ENCODE results near the gene NECTIN1.

The NECTIN1 gene

DNA sequence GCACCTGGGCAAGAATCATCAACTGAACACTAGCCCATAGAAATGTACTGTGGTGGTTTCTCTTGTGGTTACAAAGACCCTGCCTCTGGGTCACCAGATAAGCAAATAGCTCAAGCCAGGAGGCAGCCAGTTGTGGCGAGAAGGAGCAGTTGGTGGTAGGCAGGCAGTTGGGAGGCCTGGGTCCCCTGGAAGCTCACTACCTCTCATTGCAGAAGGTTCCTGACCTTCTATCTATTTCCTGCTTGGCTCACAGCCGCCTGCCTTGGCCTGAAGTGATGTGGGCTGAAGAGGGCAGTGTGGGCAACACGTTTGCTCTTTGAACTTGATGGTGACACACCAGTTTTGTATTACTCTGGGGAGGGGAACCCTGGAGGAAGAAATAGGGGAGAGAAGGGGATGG lies 34.7 kb downstream of the NECTIN1 start:
- no peaks in the 10 kb centered on the region for H3K27me3 ChIP-seq (ENCODE audit: control insufficient read depth in 2 of 2, insufficient read depth in 2 of 2, low read length in 2 of 2)
- H3K4me3 ChIP-seq (ENCODE audit: low read length in 2 of 2), result no peak overlapping the region
- no peaks in the 10 kb centered on the region for H3K9me3 ChIP-seq (ENCODE audit: control insufficient read depth in 2 of 2, low read length in 2 of 2)
- peak overlapping the region in 1 of 2 donors; percentile 41 for H3K9ac ChIP-seq (ENCODE audit: low read depth in 1 of 2, low read length in 2 of 2)
- H3K4me1 ChIP-seq (ENCODE audit: control insufficient read depth in 2 of 2, insufficient read depth in 2 of 2, low read length in 2 of 2), result peaks cover 27 to 36% of the 10 kb centered on the region in 2 donors
- peak overlapping the region; percentile 1 to 16 for H3K27ac ChIP-seq (ENCODE audit: low read depth in 2 of 2, low read length in 2 of 2)
- no peaks in the 10 kb centered on the region for H3K36me3 ChIP-seq (ENCODE audit: control insufficient read depth in 2 of 2, insufficient read depth in 2 of 2, low read length in 2 of 2)

DNA sequence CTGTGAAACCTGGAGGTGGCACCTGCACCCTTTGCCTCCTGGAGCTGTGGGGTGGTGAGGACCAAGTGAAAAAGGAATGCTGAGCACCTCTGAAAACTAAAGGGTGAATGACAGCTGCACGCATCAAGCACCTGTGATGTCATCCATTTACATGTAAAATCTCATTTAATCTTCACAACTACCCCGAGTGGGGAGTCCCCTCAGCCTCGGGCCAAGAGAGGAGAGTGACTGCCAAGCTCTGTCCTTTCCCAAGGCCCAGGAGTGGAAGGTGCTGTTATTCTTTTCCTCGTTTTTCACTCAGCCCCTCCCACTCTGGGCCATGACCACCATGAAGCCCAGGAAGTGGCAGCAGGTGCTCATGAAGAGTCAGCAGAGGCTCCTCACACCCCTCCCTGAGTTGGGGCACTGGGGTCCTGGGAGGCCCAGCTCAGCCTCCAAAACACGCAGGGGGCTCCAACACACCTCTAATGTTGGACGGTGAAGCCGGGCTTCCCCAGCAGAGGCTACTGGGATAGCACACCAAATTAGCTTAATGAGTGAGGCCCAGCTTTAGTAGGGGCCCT lies 35.7 kb downstream of the NECTIN1 start:
- H3K9me3 ChIP-seq (ENCODE audit: control insufficient read depth in 2 of 2, low read length in 2 of 2), result no peaks in the 10 kb centered on the region
- peaks cover 18 to 28% of the 10 kb centered on the region in 2 donors for H3K4me1 ChIP-seq (ENCODE audit: control insufficient read depth in 2 of 2, insufficient read depth in 2 of 2, low read length in 2 of 2)
- H3K27me3 ChIP-seq (ENCODE audit: control insufficient read depth in 2 of 2, insufficient read depth in 2 of 2, low read length in 2 of 2), result no peaks in the 10 kb centered on the region
- no peak overlapping the region for H3K27ac ChIP-seq (ENCODE audit: low read depth in 2 of 2, low read length in 2 of 2)
- H3K4me3 ChIP-seq (ENCODE audit: low read length in 2 of 2), result no peak overlapping the region
- H3K9ac ChIP-seq (ENCODE audit: low read depth in 1 of 2, low read length in 2 of 2), result no peak overlapping the region
- no peaks in the 10 kb centered on the region for H3K36me3 ChIP-seq (ENCODE audit: control insufficient read depth in 2 of 2, insufficient read depth in 2 of 2, low read length in 2 of 2)

DNA sequence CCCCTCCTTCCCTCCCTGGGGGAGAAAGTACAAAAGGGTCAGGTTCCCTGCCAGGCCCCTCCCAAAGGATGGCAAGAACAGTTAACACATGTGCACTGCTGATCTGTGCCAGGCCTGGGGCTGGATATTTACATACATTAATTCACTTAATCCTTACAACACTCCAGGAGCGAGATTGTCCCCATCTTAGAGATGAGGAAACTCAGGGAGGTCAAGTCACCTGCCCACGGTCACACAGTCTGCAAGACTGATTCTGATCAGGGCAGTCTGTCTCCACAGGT lies 36.5 kb downstream of the NECTIN1 start:
- Histone ChIP-seq H3K9ac (ENCODE audit: low read depth in 1 of 2, low read length in 2 of 2) (no peak overlapping the region), H3K27ac (ENCODE audit: low read depth in 2 of 2, low read length in 2 of 2) (no peak overlapping the region), H3K36me3 (ENCODE audit: control insufficient read depth in 2 of 2, insufficient read depth in 2 of 2, low read length in 2 of 2) (no peaks in the 10 kb centered on the region), H3K4me3 (ENCODE audit: low read length in 2 of 2) (no peak overlapping the region), H3K9me3 (ENCODE audit: control insufficient read depth in 2 of 2, low read length in 2 of 2) (no peaks in the 10 kb centered on the region), H3K4me1 (ENCODE audit: control insufficient read depth in 2 of 2, insufficient read depth in 2 of 2, low read length in 2 of 2) (peaks cover 10 to 19% of the 10 kb centered on the region in 2 donors), H3K27me3 (ENCODE audit: control insufficient read depth in 2 of 2, insufficient read depth in 2 of 2, low read length in 2 of 2) (no peaks in the 10 kb centered on the region)

DNA sequence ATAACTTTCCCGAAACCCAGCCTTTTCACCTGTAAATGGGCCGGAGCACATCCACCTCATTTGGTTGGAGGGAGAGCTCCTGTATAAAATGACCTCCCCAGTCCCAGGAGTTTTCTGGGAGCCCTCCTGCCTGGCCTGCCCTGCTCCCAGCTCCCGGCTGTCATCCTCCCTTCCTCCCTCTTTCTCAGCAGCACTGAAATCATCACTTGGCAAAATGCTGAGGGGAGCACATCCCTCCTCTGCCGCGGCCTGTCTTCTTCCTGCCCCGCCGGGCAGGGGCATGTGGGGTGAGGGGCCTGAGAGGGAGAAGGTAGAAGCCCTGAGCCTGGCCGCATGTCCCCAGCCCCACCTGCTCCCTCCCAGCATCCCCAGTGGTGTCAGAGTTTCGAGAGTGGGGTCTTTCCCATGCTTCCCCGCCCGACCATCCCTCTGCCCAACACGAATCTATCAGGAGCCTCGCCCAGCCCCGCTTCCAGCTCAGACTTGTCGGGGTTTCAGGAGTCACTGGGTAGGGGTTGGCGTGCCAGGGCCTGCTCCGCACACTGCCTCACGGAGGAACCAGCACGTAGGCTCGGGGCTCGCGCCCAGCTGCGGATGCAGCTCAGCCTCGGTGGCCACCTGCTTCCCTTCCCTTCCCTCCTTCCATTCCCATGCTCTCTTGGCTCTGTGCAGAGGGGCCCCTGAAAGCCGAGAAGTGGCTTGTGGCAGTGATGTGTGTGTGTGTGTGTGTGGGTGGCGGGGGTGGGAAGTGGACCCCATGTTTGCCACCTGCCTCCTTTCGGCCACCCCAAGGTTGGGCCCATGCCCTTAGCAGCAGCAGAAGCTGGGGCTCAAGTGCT lies 37.1 kb downstream of the NECTIN1 start:
- no peak overlapping the region for H3K4me3 ChIP-seq (ENCODE audit: low read length in 2 of 2)
- H3K4me1 ChIP-seq (ENCODE audit: control insufficient read depth in 2 of 2, insufficient read depth in 2 of 2, low read length in 2 of 2), result peaks cover 9 to 17% of the 10 kb centered on the region in 2 donors
- no peaks in the 10 kb centered on the region for H3K9me3 ChIP-seq (ENCODE audit: control insufficient read depth in 2 of 2, low read length in 2 of 2)
- H3K27me3 ChIP-seq (ENCODE audit: control insufficient read depth in 2 of 2, insufficient read depth in 2 of 2, low read length in 2 of 2), result no peaks in the 10 kb centered on the region
- H3K9ac ChIP-seq (ENCODE audit: low read depth in 1 of 2, low read length in 2 of 2), result no peak overlapping the region
- H3K36me3 ChIP-seq (ENCODE audit: control insufficient read depth in 2 of 2, insufficient read depth in 2 of 2, low read length in 2 of 2), result no peaks in the 10 kb centered on the region
- H3K27ac ChIP-seq (ENCODE audit: low read depth in 2 of 2, low read length in 2 of 2), result no peak overlapping the region

DNA sequence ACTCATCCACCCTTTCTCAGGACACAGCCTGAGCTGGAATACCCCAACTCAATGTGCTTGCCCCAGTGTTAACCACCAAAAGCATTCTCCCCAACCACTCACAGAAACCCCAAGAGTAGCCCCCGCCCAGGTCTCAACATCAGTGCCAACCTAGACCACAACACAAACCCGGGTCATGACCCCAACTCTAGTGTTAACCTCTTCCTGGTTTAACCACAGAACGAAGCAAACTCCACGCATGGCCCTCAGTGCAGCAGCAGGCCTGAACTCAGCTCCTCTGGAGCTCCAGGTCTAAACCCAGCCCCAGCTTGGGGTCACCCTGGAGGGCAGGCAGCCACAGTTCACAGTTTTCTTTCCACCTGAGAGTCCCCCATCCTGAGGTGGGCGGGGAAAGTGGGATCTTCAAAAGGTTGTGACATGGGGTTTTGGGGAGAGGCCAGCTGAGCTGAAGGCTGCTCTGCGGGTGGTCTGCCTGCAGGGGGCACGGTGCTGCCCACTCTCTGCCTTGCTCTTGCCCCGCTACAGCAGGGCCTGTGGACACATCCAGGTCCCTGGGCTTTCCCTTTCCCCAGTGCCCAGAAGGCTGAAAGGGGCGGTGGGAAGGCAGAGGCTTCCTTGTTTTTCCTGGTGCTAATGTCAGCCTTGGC lies 37.9 kb downstream of the NECTIN1 start:
- H3K27ac ChIP-seq (ENCODE audit: low read depth in 2 of 2, low read length in 2 of 2), result no peak overlapping the region
- no peaks in the 10 kb centered on the region for H3K9me3 ChIP-seq (ENCODE audit: control insufficient read depth in 2 of 2, low read length in 2 of 2)
- no peaks in the 10 kb centered on the region for H3K36me3 ChIP-seq (ENCODE audit: control insufficient read depth in 2 of 2, insufficient read depth in 2 of 2, low read length in 2 of 2)
- no peak overlapping the region for H3K9ac ChIP-seq (ENCODE audit: low read depth in 1 of 2, low read length in 2 of 2)
- peaks cover 7 to 11% of the 10 kb centered on the region in 2 donors for H3K4me1 ChIP-seq (ENCODE audit: control insufficient read depth in 2 of 2, insufficient read depth in 2 of 2, low read length in 2 of 2)
- H3K4me3 ChIP-seq (ENCODE audit: low read length in 2 of 2), result no peak overlapping the region
- H3K27me3 ChIP-seq (ENCODE audit: control insufficient read depth in 2 of 2, insufficient read depth in 2 of 2, low read length in 2 of 2), result no peaks in the 10 kb centered on the region

DNA sequence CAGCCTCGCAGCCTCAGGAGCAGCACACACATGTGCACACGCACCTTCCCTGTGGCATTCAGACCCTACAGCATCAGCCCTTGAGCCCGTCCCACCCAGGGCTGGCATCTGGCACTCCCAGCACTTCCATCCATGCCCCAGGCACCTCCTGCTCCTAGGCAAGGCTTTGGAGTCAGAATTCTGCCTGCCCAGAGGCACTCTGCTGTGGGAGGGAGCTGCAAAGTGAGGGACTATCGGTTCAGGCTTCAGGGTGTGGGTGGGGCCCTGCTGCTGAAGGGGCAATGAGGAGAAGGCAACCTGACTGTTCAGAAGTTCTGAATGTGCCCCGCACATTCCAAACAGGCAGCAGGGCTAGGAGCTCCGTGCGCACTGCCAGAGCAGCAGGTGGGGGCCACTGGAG lies 39.7 kb downstream of the NECTIN1 start:
- no peaks in the 10 kb centered on the region for H3K9me3 ChIP-seq (ENCODE audit: control insufficient read depth in 2 of 2, low read length in 2 of 2)
- H3K9ac ChIP-seq (ENCODE audit: low read depth in 1 of 2, low read length in 2 of 2), result no peak overlapping the region
- peaks cover under 1 to 4% of the 10 kb centered on the region in 2 donors for H3K4me1 ChIP-seq (ENCODE audit: control insufficient read depth in 2 of 2, insufficient read depth in 2 of 2, low read length in 2 of 2)
- H3K4me3 ChIP-seq (ENCODE audit: low read length in 2 of 2), result no peak overlapping the region
- H3K27me3 ChIP-seq (ENCODE audit: control insufficient read depth in 2 of 2, insufficient read depth in 2 of 2, low read length in 2 of 2), result no peaks in the 10 kb centered on the region
- H3K36me3 ChIP-seq (ENCODE audit: control insufficient read depth in 2 of 2, insufficient read depth in 2 of 2, low read length in 2 of 2), result no peaks in the 10 kb centered on the region
- H3K27ac ChIP-seq (ENCODE audit: low read depth in 2 of 2, low read length in 2 of 2), result no peak overlapping the region

DNA sequence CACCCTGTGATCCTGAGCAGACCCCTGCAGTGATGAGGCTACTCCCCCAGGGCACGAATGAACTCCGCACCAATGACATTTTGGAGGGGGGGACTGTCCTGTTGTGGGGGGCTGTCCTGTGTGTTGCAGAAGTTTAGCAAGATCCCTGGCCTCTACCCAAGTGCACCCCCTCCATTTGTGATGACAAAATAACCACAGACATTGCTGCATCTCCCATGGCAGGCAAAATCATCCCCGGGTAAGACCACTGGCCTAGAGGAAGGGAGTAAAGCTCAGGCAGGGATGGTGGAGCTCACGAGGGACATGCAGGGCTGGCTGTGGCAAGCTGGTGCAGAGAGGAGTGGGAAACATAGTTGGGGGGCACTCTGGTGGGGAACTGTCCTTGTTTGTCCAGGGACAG lies 40.6 kb downstream of the NECTIN1 start:
- no peak overlapping the region for H3K27ac ChIP-seq (ENCODE audit: low read depth in 2 of 2, low read length in 2 of 2)
- no peaks in the 10 kb centered on the region for H3K4me1 ChIP-seq (ENCODE audit: control insufficient read depth in 2 of 2, insufficient read depth in 2 of 2, low read length in 2 of 2)
- H3K4me3 ChIP-seq (ENCODE audit: low read length in 2 of 2), result no peak overlapping the region
- no peaks in the 10 kb centered on the region for H3K27me3 ChIP-seq (ENCODE audit: control insufficient read depth in 2 of 2, insufficient read depth in 2 of 2, low read length in 2 of 2)
- H3K9me3 ChIP-seq (ENCODE audit: control insufficient read depth in 2 of 2, low read length in 2 of 2), result no peaks in the 10 kb centered on the region
- H3K9ac ChIP-seq (ENCODE audit: low read depth in 1 of 2, low read length in 2 of 2), result no peak overlapping the region
- H3K36me3 ChIP-seq (ENCODE audit: control insufficient read depth in 2 of 2, insufficient read depth in 2 of 2, low read length in 2 of 2), result no peaks in the 10 kb centered on the region

DNA sequence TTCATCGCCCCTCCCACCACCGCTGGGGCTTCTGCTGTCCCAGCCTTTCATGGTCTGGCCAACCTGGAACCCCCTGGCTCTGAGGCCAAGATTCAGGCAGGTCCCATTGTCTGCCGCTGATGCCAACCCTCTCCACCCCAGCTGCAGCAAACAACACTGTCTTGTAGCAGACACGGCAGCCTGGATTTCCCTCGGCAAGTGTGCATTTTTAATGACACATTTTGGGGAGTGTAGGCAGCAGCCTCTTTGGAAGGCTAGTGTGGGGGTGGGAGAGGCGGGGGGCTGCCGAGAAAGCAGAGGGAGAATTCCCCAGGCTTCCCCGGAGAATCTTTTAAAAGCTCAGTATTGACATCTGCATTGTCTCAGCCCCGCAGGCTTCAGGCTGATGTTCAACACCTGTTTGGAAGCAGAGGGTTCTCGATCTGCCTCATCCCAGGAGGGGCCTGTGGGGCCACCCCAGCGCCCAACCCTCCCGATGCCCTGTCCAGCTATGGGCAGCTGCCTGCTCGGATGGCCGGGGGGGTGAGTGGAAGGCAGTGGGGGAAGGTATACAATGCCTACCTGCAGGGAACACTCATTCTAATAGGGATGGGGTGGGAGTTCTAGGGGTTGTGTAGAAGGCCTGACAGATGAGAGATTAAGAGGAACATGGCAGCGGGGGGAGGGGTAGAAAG lies 41.5 kb downstream of the NECTIN1 start:
- no peaks in the 10 kb centered on the region for H3K4me1 ChIP-seq (ENCODE audit: control insufficient read depth in 2 of 2, insufficient read depth in 2 of 2, low read length in 2 of 2)
- no peaks in the 10 kb centered on the region for H3K9me3 ChIP-seq (ENCODE audit: control insufficient read depth in 2 of 2, low read length in 2 of 2)
- H3K27ac ChIP-seq (ENCODE audit: low read depth in 2 of 2, low read length in 2 of 2), result no peak overlapping the region
- H3K27me3 ChIP-seq (ENCODE audit: control insufficient read depth in 2 of 2, insufficient read depth in 2 of 2, low read length in 2 of 2), result no peaks in the 10 kb centered on the region
- no peaks in the 10 kb centered on the region for H3K36me3 ChIP-seq (ENCODE audit: control insufficient read depth in 2 of 2, insufficient read depth in 2 of 2, low read length in 2 of 2)
- no peak overlapping the region for H3K9ac ChIP-seq (ENCODE audit: low read depth in 1 of 2, low read length in 2 of 2)
- H3K4me3 ChIP-seq (ENCODE audit: low read length in 2 of 2), result no peak overlapping the region

DNA sequence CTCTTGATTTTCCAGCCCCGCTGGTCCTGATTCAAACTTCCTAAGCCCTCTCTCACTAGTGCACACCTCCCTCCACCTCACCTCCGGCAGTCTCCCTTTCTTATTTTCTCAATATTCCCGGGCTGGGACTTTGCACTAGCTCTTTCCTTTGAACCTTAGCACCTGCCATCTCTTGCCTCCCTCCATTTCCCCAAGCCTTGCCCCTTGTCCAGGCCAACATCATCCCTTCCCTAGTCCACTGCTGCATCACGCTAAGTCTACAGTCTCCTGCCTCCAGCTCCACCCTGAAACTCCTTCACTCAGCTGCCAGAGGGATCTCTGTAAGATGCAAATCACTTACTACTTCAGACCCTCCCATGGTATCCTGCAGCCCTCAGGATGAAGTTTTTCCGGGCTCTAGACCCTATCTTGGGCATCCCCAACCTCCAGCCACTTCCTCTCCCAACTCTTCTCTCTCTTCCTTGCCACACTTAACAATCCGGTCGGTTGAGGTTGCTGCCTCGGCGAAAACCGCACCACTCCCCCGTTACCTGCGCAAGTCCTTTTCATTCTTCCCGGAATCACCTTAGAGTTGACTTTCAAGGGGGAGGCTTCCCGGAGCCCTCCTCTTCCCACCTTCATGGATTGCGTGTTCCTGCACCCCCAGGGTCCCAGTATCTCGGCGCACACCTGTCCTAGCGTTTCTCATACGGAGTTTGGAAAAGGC lies 42.7 kb downstream of the NECTIN1 start:
- Histone ChIP-seq H3K36me3 (ENCODE audit: control insufficient read depth in 2 of 2, insufficient read depth in 2 of 2, low read length in 2 of 2) (no peaks in the 10 kb centered on the region), H3K27me3 (ENCODE audit: control insufficient read depth in 2 of 2, insufficient read depth in 2 of 2, low read length in 2 of 2) (no peaks in the 10 kb centered on the region), H3K27ac (ENCODE audit: low read depth in 2 of 2, low read length in 2 of 2) (no peak overlapping the region), H3K9ac (ENCODE audit: low read depth in 1 of 2, low read length in 2 of 2) (no peak overlapping the region), H3K4me3 (ENCODE audit: low read length in 2 of 2) (no peak overlapping the region), H3K4me1 (ENCODE audit: control insufficient read depth in 2 of 2, insufficient read depth in 2 of 2, low read length in 2 of 2) (no peaks in the 10 kb centered on the region), H3K9me3 (ENCODE audit: control insufficient read depth in 2 of 2, low read length in 2 of 2) (no peaks in the 10 kb centered on the region)

Data from mucosa of rectum (tissue), 2 donors.